Measurements from ENCODE around the gene C3orf18. TPM values are rescaled to one million over a fixed set of nuclear protein-coding genes. Genes with fewer than 3 reads are reported as not detected.

C3orf18 gene
- polyA plus RNA-seq, 1 of the 3 experiments (the other 2 are of a cell fraction), result 19.7 TPM

DNA sequence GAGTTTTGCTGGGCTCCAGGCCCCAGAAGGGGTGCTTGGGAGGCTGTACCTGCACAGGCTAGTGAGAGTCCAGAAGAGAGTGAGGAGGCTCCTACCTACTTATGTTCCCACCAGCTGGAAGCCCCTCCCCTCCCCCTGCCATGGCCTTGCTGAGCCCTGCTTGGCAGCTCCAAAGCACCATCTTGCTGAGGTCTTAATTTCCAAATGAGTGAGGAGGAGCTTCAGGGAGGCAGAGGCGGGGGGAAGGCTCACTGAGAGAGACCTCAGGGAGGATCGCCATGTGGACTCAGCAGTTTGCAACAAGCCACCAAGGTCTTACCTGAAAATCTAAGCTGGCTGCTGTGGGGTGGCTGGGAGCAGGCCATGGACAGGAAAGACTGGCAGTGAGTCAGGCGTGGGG, 55.4 kb downstream of the C3orf18 start:
- Histone ChIP-seq H3K27ac (ENCODE audit: low read depth in 2 of 2, low read length in 1 of 2) (no peak overlapping the region), H3K4me3 (ENCODE audit: low read depth in 2 of 2, low read length in 1 of 2) (no peak overlapping the region), H3K4me1 (ENCODE audit: control insufficient read depth in 1 of 2, insufficient read depth in 2 of 2, low read depth in 1 of 2, low read length in 1 of 2) (peaks cover 0 to 58% of the 10 kb centered on the region in 2 experiments; a peak in 2 of 4 replicates), H3K9me3 (no peaks in the 10 kb centered on the region), H3K79me2 (ENCODE audit: insufficient read depth) (no peaks in the 10 kb centered on the region), H4K20me1 (ENCODE audit: insufficient read depth) (no peaks in the 10 kb centered on the region), H2AFZ (ENCODE audit: low read depth) (no peak overlapping the region), H3F3A (replicated peaks; ENCODE audit: insufficient read depth) (no peaks in the 10 kb centered on the region), H3K36me3 (replicated peaks in 1 of 2; ENCODE audit: control insufficient read depth in 1 of 2, insufficient read depth in 2 of 2, low read length in 1 of 2) (no peaks in the 10 kb centered on the region), H3K9me2 (no peaks in the 10 kb centered on the region), H3K27me3 (ENCODE audit: insufficient read depth) (peaks cover 18% of the 10 kb centered on the region; the same call in 1 of the 2 replicates), H3K4me2 (no peak overlapping the region), H3K9ac (no peak overlapping the region)
- WGBS (ENCODE audit: low lambda C conversion rate), result 51% methylated on average over 3 of the region's 3 CpGs
- CTCF ChIA-PET, result interaction anchor here (0.7 to 1.2 kb wide), 2 partner anchors 49 to 175 kb away, joined by 3 read pairs; no protein-coding TSS in a partner anchor
- no peak for DNase-seq
- no peak for TF ChIP-seq NRF1 (IDR thresholded peaks at IDR 0.05; ENCODE audit: low read depth, low read length)
- no peak for TF ChIP-seq FOSL2 (IDR thresholded peaks at IDR 0.05; ENCODE audit: borderline replicate concordance, low read depth)
- no peak for TF ChIP-seq JUND (IDR thresholded peaks at IDR 0.05)
- no peak for TF ChIP-seq ELF1 (IDR thresholded peaks at IDR 0.05)
- TF ChIP-seq YY1 (IDR thresholded peaks at IDR 0.05; ENCODE audit: low read depth), result no peak
- TF ChIP-seq RXRA (IDR thresholded peaks at IDR 0.05; ENCODE audit: borderline replicate concordance, low read depth), result no peak
- TF ChIP-seq TEAD4 (IDR thresholded peaks at IDR 0.05; ENCODE audit: borderline replicate concordance, insufficient read depth), result no peak
- no peak for TF ChIP-seq SIN3A (IDR thresholded peaks at IDR 0.05; ENCODE audit: borderline replicate concordance, low read depth, low read length)
- TF ChIP-seq, protein P1, sequence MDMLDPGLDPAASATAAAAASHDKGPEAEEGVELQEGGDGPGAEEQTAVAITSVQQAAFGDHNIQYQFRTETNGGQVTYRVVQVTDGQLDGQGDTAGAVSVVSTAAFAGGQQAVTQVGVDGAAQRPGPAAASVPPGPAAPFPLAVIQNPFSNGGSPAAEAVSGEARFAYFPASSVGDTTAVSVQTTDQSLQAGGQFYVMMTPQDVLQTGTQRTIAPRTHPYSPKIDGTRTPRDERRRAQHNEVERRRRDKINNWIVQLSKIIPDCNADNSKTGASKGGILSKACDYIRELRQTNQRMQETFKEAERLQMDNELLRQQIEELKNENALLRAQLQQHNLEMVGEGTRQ (IDR thresholded peaks at IDR 0.05; ENCODE audit: borderline replicate concordance, low read depth, low read length), result no peak
- no peak for TF ChIP-seq RAD21 (IDR thresholded peaks at IDR 0.05; ENCODE audit: low read length)
- TF ChIP-seq, protein P2, sequence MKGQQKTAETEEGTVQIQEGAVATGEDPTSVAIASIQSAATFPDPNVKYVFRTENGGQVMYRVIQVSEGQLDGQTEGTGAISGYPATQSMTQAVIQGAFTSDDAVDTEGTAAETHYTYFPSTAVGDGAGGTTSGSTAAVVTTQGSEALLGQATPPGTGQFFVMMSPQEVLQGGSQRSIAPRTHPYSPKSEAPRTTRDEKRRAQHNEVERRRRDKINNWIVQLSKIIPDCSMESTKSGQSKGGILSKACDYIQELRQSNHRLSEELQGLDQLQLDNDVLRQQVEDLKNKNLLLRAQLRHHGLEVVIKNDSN (IDR thresholded peaks at IDR 0.05; ENCODE audit: borderline replicate concordance, low read depth), result no peak
- no peak for TF ChIP-seq NFIC (IDR thresholded peaks at IDR 0.05; ENCODE audit: borderline replicate concordance)
- TF ChIP-seq, protein P3, sequence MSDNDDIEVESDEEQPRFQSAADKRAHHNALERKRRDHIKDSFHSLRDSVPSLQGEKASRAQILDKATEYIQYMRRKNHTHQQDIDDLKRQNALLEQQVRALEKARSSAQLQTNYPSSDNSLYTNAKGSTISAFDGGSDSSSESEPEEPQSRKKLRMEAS (IDR thresholded peaks at IDR 0.05; ENCODE audit: low read depth), result no peak
- no peak for TF ChIP-seq POLR2AphosphoS5 (IDR thresholded peaks at IDR 0.05; ENCODE audit: low read depth, low read length)
- TF ChIP-seq EP300 (IDR thresholded peaks at IDR 0.05; ENCODE audit: borderline replicate concordance in 1 of 2, low read depth in 1 of 2, low read length in 1 of 2), result no peak
- TF ChIP-seq EZH2phosphoT487 (IDR thresholded peaks at IDR 0.05; ENCODE audit: borderline replicate concordance, low read depth), result no peak
- TF ChIP-seq SMC3 (IDR thresholded peaks at IDR 0.05; ENCODE audit: low read depth, low read length), result no peak
- TF ChIP-seq, protein P4, sequence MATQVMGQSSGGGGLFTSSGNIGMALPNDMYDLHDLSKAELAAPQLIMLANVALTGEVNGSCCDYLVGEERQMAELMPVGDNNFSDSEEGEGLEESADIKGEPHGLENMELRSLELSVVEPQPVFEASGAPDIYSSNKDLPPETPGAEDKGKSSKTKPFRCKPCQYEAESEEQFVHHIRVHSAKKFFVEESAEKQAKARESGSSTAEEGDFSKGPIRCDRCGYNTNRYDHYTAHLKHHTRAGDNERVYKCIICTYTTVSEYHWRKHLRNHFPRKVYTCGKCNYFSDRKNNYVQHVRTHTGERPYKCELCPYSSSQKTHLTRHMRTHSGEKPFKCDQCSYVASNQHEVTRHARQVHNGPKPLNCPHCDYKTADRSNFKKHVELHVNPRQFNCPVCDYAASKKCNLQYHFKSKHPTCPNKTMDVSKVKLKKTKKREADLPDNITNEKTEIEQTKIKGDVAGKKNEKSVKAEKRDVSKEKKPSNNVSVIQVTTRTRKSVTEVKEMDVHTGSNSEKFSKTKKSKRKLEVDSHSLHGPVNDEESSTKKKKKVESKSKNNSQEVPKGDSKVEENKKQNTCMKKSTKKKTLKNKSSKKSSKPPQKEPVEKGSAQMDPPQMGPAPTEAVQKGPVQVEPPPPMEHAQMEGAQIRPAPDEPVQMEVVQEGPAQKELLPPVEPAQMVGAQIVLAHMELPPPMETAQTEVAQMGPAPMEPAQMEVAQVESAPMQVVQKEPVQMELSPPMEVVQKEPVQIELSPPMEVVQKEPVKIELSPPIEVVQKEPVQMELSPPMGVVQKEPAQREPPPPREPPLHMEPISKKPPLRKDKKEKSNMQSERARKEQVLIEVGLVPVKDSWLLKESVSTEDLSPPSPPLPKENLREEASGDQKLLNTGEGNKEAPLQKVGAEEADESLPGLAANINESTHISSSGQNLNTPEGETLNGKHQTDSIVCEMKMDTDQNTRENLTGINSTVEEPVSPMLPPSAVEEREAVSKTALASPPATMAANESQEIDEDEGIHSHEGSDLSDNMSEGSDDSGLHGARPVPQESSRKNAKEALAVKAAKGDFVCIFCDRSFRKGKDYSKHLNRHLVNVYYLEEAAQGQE (IDR thresholded peaks at IDR 0.05; ENCODE audit: low read depth, low read length), result no peak
- POLR2A ChIA-PET, result no interaction called here
